Left lung (tissue), 10 donors: Measurements from ENCODE around the gene ATP2B1. TPM values are rescaled to one million over a fixed set of nuclear protein-coding genes. Genes with fewer than 3 reads are reported as not detected.

Source experiments
- ATAC-seq: fragments of 200-7000 bp; cut with Tn5 transposase; one replicate; pipeline ENCODE4 v1.9.1; 2020; ENCODE audit warnings: moderate library complexity
- DNase-seq, 4 donors: peaks; one replicate each; pipeline ENCODE4 v3.0.0-alpha.2; 2013 to 2020
- H3K27ac ChIP-seq, 2 donors: fragments of 200-600 bp; sonication (generic) in 1 of 2; one replicate each; pipeline versions ENCODE4 v1.5.0 to v1.8.0; 2020 to 2021
- H3K27me3 ChIP-seq, 2 donors: fragments of 200-600 bp; sonication (generic) in 1 of 2; one replicate each; pipeline versions ENCODE4 v1.5.0 to v1.8.0; 2020 to 2021
- H3K36me3 ChIP-seq, 2 donors: fragments of 200-600 bp; sonication (generic) in 1 of 2; one replicate each; pipeline versions ENCODE4 v1.5.0 to v1.8.0; 2020 to 2021
- H3K4me1 ChIP-seq, 2 donors: fragments of 200-600 bp; one replicate each; pipeline ENCODE4 v1.8.0; 2021
- H3K4me3 ChIP-seq, 2 donors: fragments of 200-600 bp; sonication (generic) in 1 of 2; one replicate each; pipeline versions ENCODE4 v1.5.0 to v1.8.0; 2020 to 2021; ENCODE audit warnings: mild to moderate bottlenecking in 1 of 2
- H3K9me3 ChIP-seq, 2 donors: fragments of 200-600 bp; sonication (generic) in 1 of 2; one replicate each; pipeline versions ENCODE4 v1.5.0 to v1.8.0; 2020 to 2021
- intact Hi-C, 2 donors: fragments of 100-400 bp; cut with DNase I; formaldehyde crosslinking; loops; one replicate each; pipeline versions ENCODE4 v1.11.2 to v1.14.2; 2022
- polyA plus RNA-seq, 6 donors: library from polyadenylated mRNA; unstranded; fragments of 120-200 nt; gene quantifications; one replicate each; pipeline ENCODE4 v1.2.1, GENCODE V29; 2013; ENCODE audit not compliant: insufficient read length in 6 of 6
- total RNA-seq, 2 donors: library from RNA; stranded (reverse); fragmentation: NEBNext Ultra II Directional; extraction: Animal tissue kit (Norgen Biotek cat#: 25700); gene quantifications; one replicate each; pipeline ENCODE4 v1.2.1, GENCODE V29; 2021
- TF ChIP-seq, protein P1 (sequence below), 2 donors: fragments of 200-600 bp; sonication (generic) in 1 of 2; IDR thresholded peaks; one replicate each; pipeline versions ENCODE4 v1.5.0 to v1.8.0; 2021; ENCODE audit warnings: antibody characterized with exemption in 2 of 2
- donor health status: DM: no; HTN: yes; CAD: no.
- donor health status: DM: no; HTN: no; CAD: no.

Gene ATP2B1
- total and polyA plus RNA-seq, 8 donors: 29.4 to 96.6 (median 88.7) TPM

- TF ChIP-seq, protein P1, sequence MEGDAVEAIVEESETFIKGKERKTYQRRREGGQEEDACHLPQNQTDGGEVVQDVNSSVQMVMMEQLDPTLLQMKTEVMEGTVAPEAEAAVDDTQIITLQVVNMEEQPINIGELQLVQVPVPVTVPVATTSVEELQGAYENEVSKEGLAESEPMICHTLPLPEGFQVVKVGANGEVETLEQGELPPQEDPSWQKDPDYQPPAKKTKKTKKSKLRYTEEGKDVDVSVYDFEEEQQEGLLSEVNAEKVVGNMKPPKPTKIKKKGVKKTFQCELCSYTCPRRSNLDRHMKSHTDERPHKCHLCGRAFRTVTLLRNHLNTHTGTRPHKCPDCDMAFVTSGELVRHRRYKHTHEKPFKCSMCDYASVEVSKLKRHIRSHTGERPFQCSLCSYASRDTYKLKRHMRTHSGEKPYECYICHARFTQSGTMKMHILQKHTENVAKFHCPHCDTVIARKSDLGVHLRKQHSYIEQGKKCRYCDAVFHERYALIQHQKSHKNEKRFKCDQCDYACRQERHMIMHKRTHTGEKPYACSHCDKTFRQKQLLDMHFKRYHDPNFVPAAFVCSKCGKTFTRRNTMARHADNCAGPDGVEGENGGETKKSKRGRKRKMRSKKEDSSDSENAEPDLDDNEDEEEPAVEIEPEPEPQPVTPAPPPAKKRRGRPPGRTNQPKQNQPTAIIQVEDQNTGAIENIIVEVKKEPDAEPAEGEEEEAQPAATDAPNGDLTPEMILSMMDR (IDR thresholded peaks at IDR 0.05): no peak
- no peaks in the 10 kb centered on the region for H3K27me3 ChIP-seq
- H3K4me1 ChIP-seq: no peaks in the 10 kb centered on the region
- no peak overlapping the region for H3K27ac ChIP-seq
- DNase-seq (no peak), ATAC-seq (peak; percentile 74)
- intact Hi-C loops: no loop called here
- H3K9me3 ChIP-seq: no peaks in the 10 kb centered on the region
- H3K36me3 ChIP-seq: no peaks in the 10 kb centered on the region
- no peak overlapping the region for H3K4me3 ChIP-seq
Observed at GRCh38 chr12:89567691-89568239, 140.9 kb downstream of the ATP2B1 start.

DNA sequence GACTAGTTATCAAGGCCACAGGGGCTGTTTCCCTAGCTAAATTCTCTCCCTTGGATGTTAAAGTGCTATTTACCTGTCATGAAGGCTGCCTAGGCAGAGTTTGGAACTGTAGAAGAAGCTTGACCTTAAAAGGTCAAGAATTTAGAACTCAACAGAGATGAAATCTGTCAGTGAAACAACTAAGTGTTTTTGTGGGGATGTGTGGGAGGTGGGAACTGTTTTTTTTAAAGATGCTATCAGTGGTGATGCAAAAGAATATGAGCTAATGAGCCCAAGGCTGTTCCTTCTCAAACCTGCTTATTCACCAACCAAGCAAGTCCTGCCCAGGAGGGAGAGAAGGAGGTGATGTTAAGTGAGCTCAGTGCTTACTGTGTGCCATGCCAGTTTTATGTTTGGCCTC is 142.0 kb downstream of the ATP2B1 start:
- H3K27ac ChIP-seq: no peak overlapping the region
- intact Hi-C loops: no loop called here
- no peak overlapping the region for H3K4me3 ChIP-seq
- H3K36me3 ChIP-seq: no peaks in the 10 kb centered on the region
- TF ChIP-seq, protein P1 (IDR thresholded peaks at IDR 0.05): no peak
- no peak for ATAC-seq
- H3K4me1 ChIP-seq: no peaks in the 10 kb centered on the region
- DNase-seq: no peak
- H3K9me3 ChIP-seq: no peaks in the 10 kb centered on the region
- no peaks in the 10 kb centered on the region for H3K27me3 ChIP-seq

- H3K4me3 ChIP-seq: no peak overlapping the region
- TF ChIP-seq, protein P1 (IDR thresholded peaks at IDR 0.05): no peak
- H3K9me3 ChIP-seq: no peaks in the 10 kb centered on the region
- no peaks in the 10 kb centered on the region for H3K4me1 ChIP-seq
- no peak for ATAC-seq
- no peaks in the 10 kb centered on the region for H3K27me3 ChIP-seq
- no peaks in the 10 kb centered on the region for H3K36me3 ChIP-seq
- intact Hi-C loops: no loop called here
- no peak for DNase-seq
- no peak overlapping the region for H3K27ac ChIP-seq
Observed at GRCh38 chr12:89565002-89565401, 143.6 kb downstream of the ATP2B1 start.

GRCh38 chr12:89559753-89560152 is 148.9 kb downstream of the ATP2B1 start:
- ATAC-seq: no peak
- no peak overlapping the region for H3K27ac ChIP-seq
- H3K27me3 ChIP-seq: no peaks in the 10 kb centered on the region
- TF ChIP-seq, protein P1 (IDR thresholded peaks at IDR 0.05): no peak
- H3K9me3 ChIP-seq: no peaks in the 10 kb centered on the region
- H3K4me1 ChIP-seq: no peaks in the 10 kb centered on the region
- intact Hi-C loops: no loop called here
- DNase-seq: no peak
- H3K4me3 ChIP-seq: no peak overlapping the region
- H3K36me3 ChIP-seq: no peaks in the 10 kb centered on the region

- Histone ChIP-seq H3K27me3 (no peaks in the 10 kb centered on the region), H3K4me1 (no peaks in the 10 kb centered on the region), H3K36me3 (no peaks in the 10 kb centered on the region), H3K4me3 (no peak overlapping the region), H3K9me3 (no peaks in the 10 kb centered on the region), H3K27ac (no peak overlapping the region)
- TF ChIP-seq, protein P1 (IDR thresholded peaks at IDR 0.05): no peak
- ATAC-seq: no peak
- no peak for DNase-seq
- intact Hi-C loops: no loop called here
Observed at GRCh38 chr12:89556976-89557375, 151.7 kb downstream of the ATP2B1 start.
